Esophagus muscularis mucosa (tissue), 4 donors: Measurements from ENCODE around the gene JCHAIN. TPM values are rescaled to one million over a fixed set of nuclear protein-coding genes. Genes with fewer than 3 reads are reported as not detected.
A peak's percentile ranks its signal among the peaks of the same experiment; 100 is the strongest.
"Not testable (repeated sequence)": the region's sequence is repeated elsewhere in the genome, so short reads cannot be mapped to it uniquely, and the experiment has no call there.

Source experiments
- DNase-seq: peaks from one replicate; pipeline ENCODE4 v3.0.0-alpha.2; 2017; ENCODE audit errors: extremely low spot score
- H3K27ac ChIP-seq, 4 donors: fragments of 200-600 bp; sonication (generic); replicated peaks in 1 of 4; 1 replicate in 3 of 4; 2 replicates in 1 of 4; pipeline ENCODE4 v1.5.1; 2016 to 2019; ENCODE audit warnings: mild to moderate bottlenecking in 1 of 4
- H3K27me3 ChIP-seq, 4 donors: fragments of 200-600 bp; sonication (generic); one replicate each; pipeline versions ENCODE4 v1.5.1 to v1.6.0; 2016 to 2019
- H3K36me3 ChIP-seq, 4 donors: fragments of 200-600 bp; sonication (generic); one replicate each; pipeline ENCODE4 v1.5.1; 2016 to 2019
- H3K4me1 ChIP-seq, 4 donors: fragments of 200-600 bp; sonication (generic); one replicate each; pipeline ENCODE4 v1.5.1; 2016 to 2019
- H3K4me3 ChIP-seq, 4 donors: fragments of 200-600 bp; sonication (generic); 1 replicate in 2 of 4; 2 replicates in 2 of 4; pipeline ENCODE4 v1.5.1; 2016 to 2019; ENCODE audit warnings: mild to moderate bottlenecking in 4 of 4, moderate library complexity in 1 of 4
- H3K9me3 ChIP-seq, 4 donors: fragments of 200-600 bp; sonication (generic); 1 replicate in 3 of 4; 2 replicates in 1 of 4; pipeline ENCODE4 v1.5.1; 2016 to 2019
- EP300 ChIP-seq: sonication (generic); formaldehyde crosslinking; IDR thresholded peaks from one replicate; pipeline ENCODE4 v1.6.1; 2017; ENCODE audit warnings: antibody characterized with exemption
- POLR2A ChIP-seq: fragments of 450-650 bp; IDR thresholded peaks from one replicate; pipeline ENCODE4 v1.6.1; 2017; ENCODE audit warnings: antibody characterized with exemption, moderate library complexity, mild to moderate bottlenecking, low read depth
- POLR2AphosphoS5 ChIP-seq, 2 donors: sonication (generic); formaldehyde crosslinking; IDR thresholded peaks; one replicate each; pipeline ENCODE4 v1.6.1; 2017; ENCODE audit warnings: antibody characterized with exemption in 2 of 2
- WGBS: methylation state at CpG from one replicate; pipeline ENCODE4 v1.1.5; 2018; 5-methylcytosine and 5-hydroxymethylcytosine counted together
- intact Hi-C: fragments of 100-400 bp; cut with DNase I; formaldehyde crosslinking; loops from one replicate; pipeline ENCODE4 v1.15.1; 2023
- total RNA-seq, 4 donors: library from RNA; depleted of rRNA; stranded (reverse); fragments of >200 nt; gene quantifications; one replicate each; pipeline versions ENCODE4 v1.1.0 to v1.2.1, GENCODE V29; 2016
- TF ChIP-seq, protein P1 (sequence below), 3 experiments: fragments of 200-600 bp in 2 of 3; fragments of 450-650 bp in 1 of 3; sonication (generic) in 2 of 3; IDR thresholded peaks; one replicate each; pipeline ENCODE4 v1.5.1; 2017 to 2019; ENCODE audit warnings: antibody characterized with exemption in 3 of 3, mild to moderate bottlenecking in 2 of 3, moderate library complexity in 1 of 3

JCHAIN gene
- total RNA-seq, 4 donors from 2014 or later, result 2.1 to 18.6 (median 3.9) TPM

DNA sequence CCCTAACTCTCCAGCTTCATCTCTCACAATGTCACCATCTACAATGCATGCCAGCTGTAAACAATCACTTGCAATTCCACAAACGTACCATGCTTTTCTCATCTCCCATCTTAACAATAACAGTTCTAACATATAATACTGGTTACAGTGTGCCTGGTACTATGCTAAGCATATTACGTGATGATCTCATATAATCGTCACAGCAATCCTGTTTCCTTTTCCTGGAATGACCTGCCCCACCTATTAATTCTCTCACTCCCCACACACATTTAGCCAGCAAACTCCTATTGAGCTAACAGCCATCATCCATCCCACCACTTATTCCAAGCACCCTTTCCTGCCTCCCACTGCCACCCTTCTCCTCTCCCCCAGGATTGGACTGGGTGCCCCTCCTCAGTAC, 7.9 kb downstream of the JCHAIN start:
- TF ChIP-seq, protein P1, sequence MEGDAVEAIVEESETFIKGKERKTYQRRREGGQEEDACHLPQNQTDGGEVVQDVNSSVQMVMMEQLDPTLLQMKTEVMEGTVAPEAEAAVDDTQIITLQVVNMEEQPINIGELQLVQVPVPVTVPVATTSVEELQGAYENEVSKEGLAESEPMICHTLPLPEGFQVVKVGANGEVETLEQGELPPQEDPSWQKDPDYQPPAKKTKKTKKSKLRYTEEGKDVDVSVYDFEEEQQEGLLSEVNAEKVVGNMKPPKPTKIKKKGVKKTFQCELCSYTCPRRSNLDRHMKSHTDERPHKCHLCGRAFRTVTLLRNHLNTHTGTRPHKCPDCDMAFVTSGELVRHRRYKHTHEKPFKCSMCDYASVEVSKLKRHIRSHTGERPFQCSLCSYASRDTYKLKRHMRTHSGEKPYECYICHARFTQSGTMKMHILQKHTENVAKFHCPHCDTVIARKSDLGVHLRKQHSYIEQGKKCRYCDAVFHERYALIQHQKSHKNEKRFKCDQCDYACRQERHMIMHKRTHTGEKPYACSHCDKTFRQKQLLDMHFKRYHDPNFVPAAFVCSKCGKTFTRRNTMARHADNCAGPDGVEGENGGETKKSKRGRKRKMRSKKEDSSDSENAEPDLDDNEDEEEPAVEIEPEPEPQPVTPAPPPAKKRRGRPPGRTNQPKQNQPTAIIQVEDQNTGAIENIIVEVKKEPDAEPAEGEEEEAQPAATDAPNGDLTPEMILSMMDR (IDR thresholded peaks at IDR 0.05), result no peak
- TF ChIP-seq EP300 (no peak), POLR2A (no peak), POLR2AphosphoS5 (IDR thresholded peaks at IDR 0.05) (no peak)
- intact Hi-C loops, result no loop called here
- 50% methylated on average over 3 of the region's 3 CpGs for WGBS

DNA sequence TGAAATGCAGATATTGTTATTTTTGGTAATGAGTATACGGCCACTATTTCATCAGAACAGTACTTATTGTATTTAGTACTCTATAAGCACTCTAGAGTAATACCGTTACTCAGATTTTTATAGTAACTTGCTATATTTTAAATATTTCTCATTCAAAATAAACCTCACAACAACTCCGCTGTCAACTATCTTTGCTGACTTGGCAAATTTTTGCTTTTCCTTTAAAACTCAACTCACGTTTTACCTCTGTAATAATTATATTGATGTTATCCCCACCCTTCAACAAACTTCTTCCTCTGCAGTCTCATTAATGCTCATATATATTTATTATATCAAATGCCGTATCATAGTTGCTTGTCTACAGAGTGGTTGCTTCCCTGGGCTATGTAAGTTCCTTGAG, 9.0 kb downstream of the JCHAIN start:
- no peaks in the 10 kb centered on the region for H3K4me1 ChIP-seq
- H3K36me3 ChIP-seq, result no peaks in the 10 kb centered on the region
- intact Hi-C loops, result no loop called here
- no peak overlapping the region for H3K4me3 ChIP-seq
- no peak for DNase-seq
- no peaks in the 10 kb centered on the region for H3K9me3 ChIP-seq
- 81% methylated on average over 5 of the region's 5 CpGs for WGBS
- peaks cover 0 to 5% (median 0%) of the 10 kb centered on the region in 4 donors for H3K27me3 ChIP-seq
- TF ChIP-seq POLR2AphosphoS5 (IDR thresholded peaks at IDR 0.05), result no peak
- TF ChIP-seq EP300, result no peak
- no peak for TF ChIP-seq POLR2A
- TF ChIP-seq, protein P1 (IDR thresholded peaks at IDR 0.05), result no peak
- no peak overlapping the region for H3K27ac ChIP-seq

More for the DNA sequence above, 7.9 kb downstream of the JCHAIN start:
- no peak for DNase-seq
- Histone ChIP-seq H3K4me3 (no peak overlapping the region), H3K27ac (no peak overlapping the region), H3K9me3 (no peaks in the 10 kb centered on the region), H3K36me3 (no peaks in the 10 kb centered on the region), H3K4me1 (no peaks in the 10 kb centered on the region), H3K27me3 (peaks cover 0 to 5% (median 0%) of the 10 kb centered on the region in 4 donors)

DNA sequence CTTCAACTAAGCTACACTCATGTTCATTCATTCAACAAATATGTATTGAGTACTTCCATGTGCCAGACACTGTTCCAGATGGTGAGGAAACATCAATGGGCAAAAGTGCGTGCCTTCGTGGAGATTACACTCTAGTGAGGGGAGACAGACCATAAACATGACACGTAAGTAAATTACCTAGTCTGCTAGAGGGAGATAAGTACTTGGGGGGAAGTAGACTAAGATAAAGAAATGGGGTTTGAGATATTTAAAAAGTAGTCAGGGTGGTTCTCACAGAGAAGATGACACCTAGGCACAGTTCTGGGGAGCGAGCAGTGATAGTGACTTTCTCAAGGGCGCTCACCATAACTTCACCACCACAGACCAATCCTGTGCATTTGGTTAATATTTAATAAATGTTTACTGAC, 11.7 kb downstream of the JCHAIN start:
- DNase-seq, result no peak
- peaks cover 0 to 5% (median 2%) of the 10 kb centered on the region in 4 donors for H3K4me1 ChIP-seq
- H3K4me3 ChIP-seq, result no peak overlapping the region
- no peak overlapping the region for H3K27ac ChIP-seq
- H3K9me3 ChIP-seq, result no peaks in the 10 kb centered on the region
- 79% methylated on average over 5 of the region's 5 CpGs for WGBS
- peaks cover 0 to 5% (median 0%) of the 10 kb centered on the region in 4 donors for H3K27me3 ChIP-seq
- H3K36me3 ChIP-seq, result no peaks in the 10 kb centered on the region
- intact Hi-C loops, result no loop called here
- TF ChIP-seq, protein P1 (IDR thresholded peaks at IDR 0.05), result no peak
- TF ChIP-seq EP300 (no peak), POLR2A (no peak), POLR2AphosphoS5 (IDR thresholded peaks at IDR 0.05) (no peak)

DNA sequence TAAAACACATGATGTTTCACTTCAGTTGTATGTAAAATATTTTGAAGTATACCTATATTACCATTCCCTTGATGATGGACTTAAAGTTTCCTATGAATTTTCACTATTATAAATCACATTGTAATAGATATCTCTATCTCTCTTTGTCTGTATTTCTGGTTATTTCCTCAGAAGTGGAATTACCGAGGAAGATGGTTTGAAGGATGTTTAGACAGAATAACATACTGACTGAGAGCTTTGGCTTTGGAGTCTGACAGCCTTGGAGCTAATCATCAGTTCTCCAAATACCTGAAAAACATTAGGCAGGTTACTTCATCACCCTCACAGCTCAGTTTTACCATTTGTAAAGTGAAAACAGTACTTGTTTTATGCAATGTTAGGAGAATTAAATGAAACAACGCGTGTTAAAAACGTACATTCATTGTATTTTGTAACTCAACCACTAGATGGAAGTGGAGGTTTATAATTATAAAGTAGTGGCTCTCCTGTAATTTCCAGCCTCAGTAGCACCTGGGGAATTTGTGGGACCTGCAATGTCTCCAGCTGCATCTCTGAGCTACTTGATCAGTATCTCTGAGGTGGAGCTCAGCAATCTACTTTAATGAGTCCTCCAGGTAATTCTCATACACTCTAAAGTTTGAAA, 14.3 kb downstream of the JCHAIN start:
- H3K9me3 ChIP-seq, result no peaks in the 10 kb centered on the region
- no peak for DNase-seq
- no peak overlapping the region for H3K4me3 ChIP-seq
- H3K36me3 ChIP-seq, result no peaks in the 10 kb centered on the region
- H3K27me3 ChIP-seq, result no peaks in the 10 kb centered on the region
- H3K27ac ChIP-seq, result no peak overlapping the region
- H3K4me1 ChIP-seq, result peaks cover 0 to 5% (median 2%) of the 10 kb centered on the region in 4 donors
- no peak for TF ChIP-seq POLR2A
- TF ChIP-seq, protein P1 (IDR thresholded peaks at IDR 0.05), result peak; percentile 41 to 53 (median 46)
- intact Hi-C loops, result loop anchor here (2.0 kb wide), 1 partner anchor 357 kb away; no protein-coding TSS in a partner anchor
- 4% methylated on average over 4 of the region's 4 CpGs for WGBS

DNA sequence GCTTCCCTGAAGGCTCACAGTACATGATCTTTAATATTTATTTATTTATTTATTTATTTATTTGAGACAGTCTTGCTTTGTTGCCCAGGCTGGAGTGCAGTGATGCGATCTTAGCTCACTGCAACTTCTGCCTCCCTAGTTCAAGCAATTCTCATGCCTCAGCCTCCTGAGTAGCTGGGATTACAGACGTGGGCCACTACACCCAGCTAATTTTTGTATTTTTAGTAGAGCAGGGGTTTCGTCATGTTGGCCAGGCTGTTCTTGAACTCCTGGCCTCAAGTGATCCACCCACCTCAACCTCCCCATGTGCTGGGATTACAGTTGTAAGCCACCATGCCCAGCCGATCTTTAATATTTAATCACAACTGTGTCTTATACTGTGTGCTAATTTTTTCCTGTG, 15.6 kb downstream of the JCHAIN start:
- WGBS, result 85% methylated on average over 4 of the region's 4 CpGs
- H3K27ac ChIP-seq, result not testable (repeated sequence)

More for the DNA sequence above, 15.6 kb downstream of the JCHAIN start:
- DNase-seq, H3K9me3 ChIP-seq, intact Hi-C loops, H3K27me3 ChIP-seq, H3K4me1 ChIP-seq, H3K4me3 ChIP-seq, H3K36me3 ChIP-seq: not testable (repeated sequence)
